Panc1 (cell line): ENCODE measurements around the gene CAPN8. TPM values are rescaled to one million over a fixed set of nuclear protein-coding genes. Genes with fewer than 3 reads are reported as not detected.

Source experiments
- ATAC-seq: fragments of 200-7000 bp; cut with Tn5 transposase; 2 replicates; pipeline ENCODE4 v1.9.1; 2020; ENCODE audit warnings: mild to moderate bottlenecking, moderate library complexity
- BruUV-seq: library from RNA; stranded (reverse); fragments of 400-500 nt; replicated peaks from 2 replicates; lab custom pipeline; 2021; lab: Mats Ljungman, UMichigan
- CTCF ChIA-PET: fragments of 300-600 bp; sonication (Branson Sonifier 250); formaldehyde crosslinking; loops from one replicate; lab custom pipeline; 2022; ENCODE audit warnings: antibody characterized with exemption; lab: Charles Lee
- POLR2A ChIA-PET: fragments of 300-600 bp; sonication (Branson Sonifier 250); formaldehyde crosslinking; loops from one replicate; lab custom pipeline; 2022; ENCODE audit warnings: antibody characterized with exemption; lab: Charles Lee
- DNase-seq: peaks from one replicate; pipeline ENCODE4 v3.0.0-alpha.2; 2010; ENCODE audit warnings: low read depth, low spot score
- H3K27ac ChIP-seq: 2 replicates; pipeline ENCODE4 v1.5.1; 2011; ENCODE audit warnings: mild to moderate bottlenecking, low read length, inconsistent platforms
- H3K27me3 ChIP-seq: fragments of 200-500 bp; sonication (Bioruptor generic); 2 replicates; pipeline ENCODE4 v1.6.0; 2014; ENCODE audit warnings: low read length, inconsistent platforms; ENCODE audit not compliant: control insufficient read depth, insufficient read depth
- H3K36me3 ChIP-seq: fragments of 200-500 bp; sonication (Bioruptor generic); 2 replicates; pipeline ENCODE4 v1.5.1; 2014; ENCODE audit warnings: inconsistent platforms, mild to moderate bottlenecking, low read length, moderate library complexity; ENCODE audit not compliant: control insufficient read depth, insufficient read depth
- H3K4me1 ChIP-seq: 2 replicates; pipeline ENCODE4 v1.5.1; 2011; ENCODE audit warnings: inconsistent platforms, mild to moderate bottlenecking, low read length, moderate library complexity; ENCODE audit not compliant: control insufficient read depth, insufficient read depth
- H3K4me3 ChIP-seq, 2 experiments: 2 replicates each; pipeline ENCODE4 v1.5.1; 2011 to 2012; ENCODE audit warnings: low read depth in 2 of 2, low read length in 2 of 2, mild to moderate bottlenecking in 2 of 2, inconsistent platforms in 1 of 2, moderate library complexity in 1 of 2
- H3K9me3 ChIP-seq: fragments of 200-500 bp; sonication (Bioruptor generic); 2 replicates; pipeline ENCODE4 v1.5.1; 2014; ENCODE audit warnings: low read depth, mild to moderate bottlenecking, inconsistent platforms, low read length, moderate library complexity; ENCODE audit not compliant: control insufficient read depth, insufficient read depth
- CTCF ChIP-seq: fragments of 450-650 bp; IDR thresholded peaks from 2 replicates; pipeline ENCODE4 v1.5.1; 2017; ENCODE audit warnings: mild to moderate bottlenecking
- POLR2AphosphoS5 ChIP-seq: IDR thresholded peaks from 2 replicates; pipeline ENCODE4 v1.6.1; 2012; ENCODE audit warnings: mild to moderate bottlenecking, low read depth, low read length, moderate library complexity
- REST ChIP-seq, 2 experiments: IDR thresholded peaks; 2 replicates each; pipeline ENCODE4 v1.6.1; 2011 to 2012; ENCODE audit warnings: low read depth in 2 of 2, control low read depth in 1 of 2, low read length in 1 of 2, mild to moderate bottlenecking in 1 of 2, moderate library complexity in 1 of 2; ENCODE audit not compliant: insufficient read depth in 1 of 2
- SIN3A ChIP-seq: IDR thresholded peaks from 2 replicates; pipeline ENCODE4 v1.6.1; 2012; ENCODE audit warnings: low read depth, mild to moderate bottlenecking, low read length, moderate library complexity, borderline replicate concordance; ENCODE audit not compliant: insufficient read depth
- TCF7L2 ChIP-seq: IDR thresholded peaks from 2 replicates; pipeline ENCODE4 v1.6.1; 2011; ENCODE audit warnings: mild to moderate bottlenecking, low read depth, low read length, inconsistent platforms
- in situ Hi-C: cut with HindIII; loops from 2 replicates; pipeline ENCODE4 v1.10.0; 2016; ENCODE audit warnings: low sequenced_read_pairs, low pct_unique_long_range_greater_than_20kb
- intact Hi-C: fragments of 100-400 bp; cut with micrococcal nuclease; formaldehyde crosslinking; loops from one replicate; pipeline ENCODE4 v1.10.0; 2022; ENCODE audit not compliant: unreplicated experiment
- total RNA-seq: library from RNA; stranded (reverse); gene quantifications from one replicate; pipeline ENCODE4 v1.2.1, GENCODE V29; 2021; ENCODE audit not compliant: unreplicated experiment

CAPN8 gene
- total RNA-seq, 1 experiment from 2014 or later, result 0.28 TPM

GRCh38 chr1:223609066-223609465 lies 56.4 kb downstream of the CAPN8 start:
- intact Hi-C loops, result no loop called here
- no peak for DNase-seq
- ChIA-PET POLR2A (no interaction called here), CTCF (no interaction called here)
- H3K4me3 ChIP-seq, result no peak overlapping the region
- TF ChIP-seq CTCF, result no peak
- no peak for TF ChIP-seq POLR2AphosphoS5
- TF ChIP-seq TCF7L2, result no peak
- no peak for TF ChIP-seq SIN3A
- no peak for TF ChIP-seq REST (IDR thresholded peaks at IDR 0.05; ENCODE audit: insufficient read depth in 1 of 2, low read depth in 2 of 2, low read length in 1 of 2)
- H3K27ac ChIP-seq, result no peak overlapping the region
- BruUV-seq, result no TSS peak
- in situ Hi-C loops, result no loop called here
- no peak for ATAC-seq
- H3K9me3 ChIP-seq, result no peaks in the 10 kb centered on the region
- no peaks in the 10 kb centered on the region for H3K4me1 ChIP-seq
- no peaks in the 10 kb centered on the region for H3K27me3 ChIP-seq
- no peaks in the 10 kb centered on the region for H3K36me3 ChIP-seq

GRCh38 chr1:223558512-223558911 lies 107.0 kb downstream of the CAPN8 start:
- Histone ChIP-seq H3K27me3 (no peaks in the 10 kb centered on the region), H3K9me3 (no peaks in the 10 kb centered on the region), H3K4me3 (no peak overlapping the region), H3K27ac (no peak overlapping the region), H3K4me1 (no peaks in the 10 kb centered on the region), H3K36me3 (no peaks in the 10 kb centered on the region)
- intact Hi-C loops (no loop called here), in situ Hi-C loops (no loop called here)
- DNase-seq (no peak), ATAC-seq (no peak)
- TF ChIP-seq REST (IDR thresholded peaks at IDR 0.05; ENCODE audit: insufficient read depth in 1 of 2, low read depth in 2 of 2, low read length in 1 of 2) (no peak), POLR2AphosphoS5 (no peak), TCF7L2 (no peak), CTCF (no peak), SIN3A (no peak)
- ChIA-PET CTCF (no interaction called here), POLR2A (no interaction called here)
- no TSS peak for BruUV-seq
